GM20000 (cell line): ENCODE measurements around the gene ACCSL.

Experiments
- DNase-seq: peaks from one replicate; pipeline ENCODE4 v3.0.0; 2012; ENCODE audit warnings: low spot score
- TF ChIP-seq, protein P1 (sequence below): IDR thresholded peaks from 2 replicates; pipeline ENCODE4 v1.5.1; 2012; ENCODE audit warnings: mild to moderate bottlenecking, control low read depth; ENCODE audit errors: extremely low read depth, missing control alignments

The ACCSL gene

DNA sequence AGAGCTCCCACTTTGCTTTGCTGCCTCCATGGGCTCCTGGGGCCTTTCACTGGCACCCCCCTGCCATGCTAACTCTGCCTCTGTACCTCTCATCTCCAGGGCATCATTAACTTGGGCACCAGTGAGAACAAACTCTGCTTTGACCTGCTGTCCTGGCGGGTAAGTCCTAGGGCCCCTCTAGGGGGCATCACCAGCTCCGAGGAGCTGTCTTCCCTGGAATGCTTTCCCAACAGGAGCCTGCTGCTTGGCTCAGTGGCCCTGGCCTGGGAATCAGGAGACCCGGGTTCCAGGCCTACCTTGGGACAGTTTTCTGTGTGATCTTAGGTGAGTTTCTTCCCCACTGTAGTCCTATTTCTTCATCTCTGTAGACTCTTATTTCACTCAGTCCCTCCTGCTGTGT, 23.4 kb downstream of the ACCSL start:
- no peak for DNase-seq
- TF ChIP-seq, protein P1, sequence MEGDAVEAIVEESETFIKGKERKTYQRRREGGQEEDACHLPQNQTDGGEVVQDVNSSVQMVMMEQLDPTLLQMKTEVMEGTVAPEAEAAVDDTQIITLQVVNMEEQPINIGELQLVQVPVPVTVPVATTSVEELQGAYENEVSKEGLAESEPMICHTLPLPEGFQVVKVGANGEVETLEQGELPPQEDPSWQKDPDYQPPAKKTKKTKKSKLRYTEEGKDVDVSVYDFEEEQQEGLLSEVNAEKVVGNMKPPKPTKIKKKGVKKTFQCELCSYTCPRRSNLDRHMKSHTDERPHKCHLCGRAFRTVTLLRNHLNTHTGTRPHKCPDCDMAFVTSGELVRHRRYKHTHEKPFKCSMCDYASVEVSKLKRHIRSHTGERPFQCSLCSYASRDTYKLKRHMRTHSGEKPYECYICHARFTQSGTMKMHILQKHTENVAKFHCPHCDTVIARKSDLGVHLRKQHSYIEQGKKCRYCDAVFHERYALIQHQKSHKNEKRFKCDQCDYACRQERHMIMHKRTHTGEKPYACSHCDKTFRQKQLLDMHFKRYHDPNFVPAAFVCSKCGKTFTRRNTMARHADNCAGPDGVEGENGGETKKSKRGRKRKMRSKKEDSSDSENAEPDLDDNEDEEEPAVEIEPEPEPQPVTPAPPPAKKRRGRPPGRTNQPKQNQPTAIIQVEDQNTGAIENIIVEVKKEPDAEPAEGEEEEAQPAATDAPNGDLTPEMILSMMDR: no peak

DNA sequence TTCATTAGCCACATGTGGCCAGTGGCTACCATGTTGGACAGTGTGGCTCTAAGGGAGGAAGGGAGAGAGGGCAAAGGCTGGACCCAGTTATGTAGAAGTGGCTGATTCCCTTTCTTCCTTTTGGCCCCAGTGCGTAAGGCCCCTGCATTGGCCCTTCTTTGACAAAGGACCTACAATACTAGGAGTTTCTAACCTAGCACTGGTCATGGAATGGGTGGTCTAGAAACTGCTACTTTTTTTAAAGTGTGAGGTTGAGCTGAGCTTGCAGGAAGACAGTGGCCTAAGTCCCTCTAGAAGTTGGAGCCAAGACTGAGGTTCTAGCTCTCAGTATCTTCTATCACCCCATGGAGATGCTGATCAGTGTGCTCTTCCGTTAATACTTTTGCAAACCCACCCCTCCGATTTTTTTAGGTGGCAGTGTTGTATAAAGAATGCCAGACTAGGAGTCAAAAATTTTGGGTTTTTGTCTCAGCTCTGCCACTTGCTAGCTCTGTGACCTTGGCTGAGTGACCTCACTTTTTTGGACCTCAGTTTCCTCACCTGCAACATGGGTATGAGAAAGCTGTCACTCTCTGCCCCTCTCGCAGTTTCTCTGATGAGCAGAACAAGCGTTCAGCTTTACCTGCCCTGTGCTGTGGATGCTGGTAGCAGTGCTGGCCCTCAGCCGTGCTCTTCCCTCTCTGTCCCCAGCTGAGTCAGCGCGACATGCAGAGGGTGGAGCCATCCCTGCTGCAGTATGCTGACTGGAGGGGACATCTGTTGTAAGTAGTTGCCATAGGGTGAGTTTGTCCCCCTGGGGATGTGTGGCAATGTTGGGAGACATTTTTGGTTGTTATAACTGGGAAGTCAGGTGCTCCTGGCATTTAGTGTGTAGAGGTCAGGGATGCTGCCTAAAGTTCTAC, 25.2 kb downstream of the ACCSL start:
- no peak for DNase-seq
- TF ChIP-seq, protein P1: no peak

DNA sequence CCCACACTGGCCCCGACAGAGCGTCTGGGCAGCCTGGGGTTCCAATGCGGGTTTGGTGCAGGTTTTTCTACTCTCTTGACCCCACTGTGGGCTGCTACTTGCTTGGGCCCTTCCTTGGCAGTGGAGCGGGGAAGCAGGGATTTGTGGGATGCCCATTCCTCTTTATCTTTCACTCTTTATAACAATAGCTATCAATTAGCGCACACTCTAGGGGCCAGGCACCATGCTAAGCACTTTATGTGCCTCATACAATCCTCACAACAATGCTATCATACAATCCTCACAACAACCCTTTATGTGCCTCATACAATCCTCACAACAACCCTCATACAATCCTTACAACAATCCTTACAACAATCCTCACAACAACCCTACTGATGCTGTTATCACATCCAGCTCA, 31.0 kb downstream of the ACCSL start:
- TF ChIP-seq, protein P1: no peak
- no peak for DNase-seq

DNA sequence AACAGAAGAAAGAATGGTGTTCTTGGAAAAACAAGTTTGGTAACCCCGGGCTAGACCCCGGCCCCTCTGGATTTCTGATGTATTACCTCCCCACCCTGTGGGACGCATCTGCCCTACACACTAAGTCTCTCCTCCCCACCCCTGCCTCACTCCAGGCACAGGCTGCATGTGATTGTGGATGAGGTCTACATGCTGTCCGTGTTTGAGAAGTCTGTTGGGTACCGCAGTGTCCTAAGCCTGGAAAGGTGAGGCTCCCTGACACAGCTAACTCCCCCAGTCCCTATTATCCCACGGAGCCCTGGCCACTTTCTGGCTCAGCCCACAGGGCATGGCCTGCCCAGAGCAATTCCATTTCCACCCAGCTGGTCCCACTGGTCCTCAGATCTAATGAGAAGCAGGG, 31.6 kb downstream of the ACCSL start:
- TF ChIP-seq, protein P1: no peak
- DNase-seq: no peak

DNA sequence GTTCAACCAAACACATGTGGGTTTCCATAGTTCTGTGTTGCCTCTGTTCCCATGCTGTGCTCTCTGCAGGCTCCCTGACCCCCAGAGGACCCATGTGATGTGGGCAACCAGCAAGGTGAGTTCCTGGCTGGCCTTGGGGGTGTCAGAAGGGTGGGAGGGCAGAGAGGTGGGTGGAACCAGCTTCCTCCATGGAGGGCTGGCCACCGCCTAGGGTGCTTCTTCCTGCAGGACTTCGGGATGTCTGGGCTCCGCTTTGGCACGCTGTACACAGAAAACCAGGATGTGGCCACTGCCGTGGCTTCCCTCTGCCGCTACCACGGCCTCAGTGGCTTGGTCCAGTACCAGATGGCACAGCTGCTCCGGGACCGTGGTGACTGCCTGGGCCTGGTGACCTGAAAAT, 33.2 kb downstream of the ACCSL start:
- TF ChIP-seq, protein P1: no peak
- DNase-seq: no peak

DNA sequence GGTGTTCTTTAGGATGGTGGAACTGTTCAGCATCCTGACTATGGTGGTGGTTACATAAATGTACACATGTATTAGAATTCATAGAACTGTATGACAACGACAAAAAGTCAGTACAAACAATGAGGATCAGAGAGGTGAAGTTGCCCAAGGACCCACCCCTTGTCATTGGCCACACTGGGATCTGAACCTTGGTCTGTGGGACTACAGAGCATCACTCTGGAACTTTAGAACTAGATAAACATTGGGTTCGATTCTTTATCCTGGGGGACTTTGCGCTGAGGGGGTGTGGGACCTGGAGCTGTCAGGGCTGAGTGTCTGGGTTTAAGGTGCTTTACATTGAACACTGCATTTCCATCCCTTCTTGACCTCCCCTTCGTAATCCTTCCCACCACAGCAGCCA, 34.9 kb downstream of the ACCSL start:
- TF ChIP-seq, protein P1: no peak
- DNase-seq: no peak

DNA sequence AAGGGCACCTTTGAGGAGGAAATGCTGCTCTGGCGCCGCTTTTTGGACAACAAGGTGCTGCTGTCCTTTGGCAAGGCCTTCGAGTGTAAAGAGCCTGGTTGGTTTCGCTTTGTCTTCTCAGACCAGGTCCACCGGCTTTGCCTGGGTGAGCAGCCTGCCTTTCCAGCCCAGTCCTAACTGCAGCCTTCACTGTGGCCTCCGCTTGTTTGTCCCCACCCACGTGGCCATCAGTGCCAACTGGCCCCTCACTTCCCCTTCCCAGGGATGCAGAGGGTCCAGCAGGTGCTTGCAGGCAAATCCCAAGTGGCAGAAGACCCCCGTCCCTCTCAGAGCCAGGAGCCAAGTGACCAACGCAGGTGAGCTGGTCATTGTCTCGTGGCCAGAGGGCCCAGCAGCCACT, 35.7 kb downstream of the ACCSL start:
- no peak for DNase-seq
- TF ChIP-seq, protein P1: no peak
